Measurements from ENCODE around the gene KRTAP4-5.
"Not testable (repeated sequence)": the region's sequence is repeated elsewhere in the genome, so short reads cannot be mapped to it uniquely, and the experiment has no call there.

The KRTAP4-5 gene

DNA sequence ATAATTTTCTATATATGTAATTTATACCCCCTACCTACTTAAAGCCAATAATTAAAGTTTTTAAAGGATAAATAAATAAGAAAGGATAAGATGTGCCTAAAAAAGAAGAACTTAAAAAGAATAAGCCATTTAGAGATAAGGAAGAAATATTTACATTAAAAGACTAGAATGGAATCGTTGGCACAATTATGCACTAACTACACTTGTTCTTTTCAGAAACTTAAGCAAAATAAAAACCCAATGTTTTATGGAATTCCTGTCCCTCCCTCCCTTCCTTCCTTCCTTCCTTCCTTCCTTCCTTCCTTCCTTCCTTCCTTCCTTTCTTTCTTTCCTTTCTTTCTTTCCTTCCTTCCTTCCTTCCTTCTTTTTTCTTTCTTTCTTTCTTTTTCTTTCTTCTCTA, 4.8 kb downstream of the KRTAP4-5 start:
- H3K36me3 ChIP-seq (ENCODE audit: insufficient read depth): no peaks in the 10 kb centered on the region
- H3K27me3 ChIP-seq (ENCODE audit: insufficient read depth, low read depth): no peaks in the 10 kb centered on the region
- no peak overlapping the region for H3K4me3 ChIP-seq (IDR thresholded peaks at IDR 0.05; ENCODE audit: insufficient read depth, low read depth, low read length)
- no peaks in the 10 kb centered on the region for H3K4me1 ChIP-seq (ENCODE audit: low read depth, poor library complexity, severe bottlenecking)
- TF ChIP-seq, protein P1, sequence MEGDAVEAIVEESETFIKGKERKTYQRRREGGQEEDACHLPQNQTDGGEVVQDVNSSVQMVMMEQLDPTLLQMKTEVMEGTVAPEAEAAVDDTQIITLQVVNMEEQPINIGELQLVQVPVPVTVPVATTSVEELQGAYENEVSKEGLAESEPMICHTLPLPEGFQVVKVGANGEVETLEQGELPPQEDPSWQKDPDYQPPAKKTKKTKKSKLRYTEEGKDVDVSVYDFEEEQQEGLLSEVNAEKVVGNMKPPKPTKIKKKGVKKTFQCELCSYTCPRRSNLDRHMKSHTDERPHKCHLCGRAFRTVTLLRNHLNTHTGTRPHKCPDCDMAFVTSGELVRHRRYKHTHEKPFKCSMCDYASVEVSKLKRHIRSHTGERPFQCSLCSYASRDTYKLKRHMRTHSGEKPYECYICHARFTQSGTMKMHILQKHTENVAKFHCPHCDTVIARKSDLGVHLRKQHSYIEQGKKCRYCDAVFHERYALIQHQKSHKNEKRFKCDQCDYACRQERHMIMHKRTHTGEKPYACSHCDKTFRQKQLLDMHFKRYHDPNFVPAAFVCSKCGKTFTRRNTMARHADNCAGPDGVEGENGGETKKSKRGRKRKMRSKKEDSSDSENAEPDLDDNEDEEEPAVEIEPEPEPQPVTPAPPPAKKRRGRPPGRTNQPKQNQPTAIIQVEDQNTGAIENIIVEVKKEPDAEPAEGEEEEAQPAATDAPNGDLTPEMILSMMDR (conservative IDR thresholded peaks at IDR 0.05; ENCODE audit: low read depth, low read length): no peak
- H3K4me2 ChIP-seq: no peak overlapping the region
- no peak overlapping the region for H3K27ac ChIP-seq
- no peak overlapping the region for H2AFZ ChIP-seq (ENCODE audit: low read depth)
- no peaks in the 10 kb centered on the region for H3K79me2 ChIP-seq (ENCODE audit: insufficient read depth, low read depth)
- H4K20me1 ChIP-seq (ENCODE audit: insufficient read depth): no peaks in the 10 kb centered on the region
- H3K9ac ChIP-seq: no peak overlapping the region

DNA sequence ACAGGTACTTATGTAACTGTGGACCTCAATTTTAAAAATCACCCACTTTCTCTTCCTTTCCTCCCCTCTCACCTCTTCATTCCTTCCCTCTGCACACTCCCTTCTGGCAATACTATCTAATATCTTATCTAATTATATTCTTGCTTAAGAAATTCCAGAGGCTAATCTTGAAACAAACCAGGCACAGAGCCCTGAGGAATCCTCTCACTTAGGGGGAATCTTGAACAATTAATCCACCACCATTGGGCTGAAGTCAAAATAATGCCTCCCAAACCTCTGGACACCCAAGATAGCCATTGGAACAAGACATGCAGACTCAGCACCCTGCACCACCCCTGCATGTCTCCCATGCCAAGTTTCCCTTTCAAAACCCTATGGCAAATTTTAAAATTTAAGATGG, 8.3 kb downstream of the KRTAP4-5 start:
- H3K36me3 ChIP-seq (ENCODE audit: insufficient read depth): no peaks in the 10 kb centered on the region
- no peaks in the 10 kb centered on the region for H3K4me1 ChIP-seq (ENCODE audit: low read depth, poor library complexity, severe bottlenecking)
- H3K27ac ChIP-seq: no peak overlapping the region
- H3K4me2 ChIP-seq: no peak overlapping the region
- H3K27me3 ChIP-seq (ENCODE audit: insufficient read depth, low read depth): no peaks in the 10 kb centered on the region
- TF ChIP-seq, protein P1 (conservative IDR thresholded peaks at IDR 0.05; ENCODE audit: low read depth, low read length): no peak
- H2AFZ ChIP-seq (ENCODE audit: low read depth): no peak overlapping the region
- no peaks in the 10 kb centered on the region for H3K79me2 ChIP-seq (ENCODE audit: insufficient read depth, low read depth)
- no peaks in the 10 kb centered on the region for H4K20me1 ChIP-seq (ENCODE audit: insufficient read depth)
- no peak overlapping the region for H3K4me3 ChIP-seq (IDR thresholded peaks at IDR 0.05; ENCODE audit: insufficient read depth, low read depth, low read length)
- no peak overlapping the region for H3K9ac ChIP-seq

DNA sequence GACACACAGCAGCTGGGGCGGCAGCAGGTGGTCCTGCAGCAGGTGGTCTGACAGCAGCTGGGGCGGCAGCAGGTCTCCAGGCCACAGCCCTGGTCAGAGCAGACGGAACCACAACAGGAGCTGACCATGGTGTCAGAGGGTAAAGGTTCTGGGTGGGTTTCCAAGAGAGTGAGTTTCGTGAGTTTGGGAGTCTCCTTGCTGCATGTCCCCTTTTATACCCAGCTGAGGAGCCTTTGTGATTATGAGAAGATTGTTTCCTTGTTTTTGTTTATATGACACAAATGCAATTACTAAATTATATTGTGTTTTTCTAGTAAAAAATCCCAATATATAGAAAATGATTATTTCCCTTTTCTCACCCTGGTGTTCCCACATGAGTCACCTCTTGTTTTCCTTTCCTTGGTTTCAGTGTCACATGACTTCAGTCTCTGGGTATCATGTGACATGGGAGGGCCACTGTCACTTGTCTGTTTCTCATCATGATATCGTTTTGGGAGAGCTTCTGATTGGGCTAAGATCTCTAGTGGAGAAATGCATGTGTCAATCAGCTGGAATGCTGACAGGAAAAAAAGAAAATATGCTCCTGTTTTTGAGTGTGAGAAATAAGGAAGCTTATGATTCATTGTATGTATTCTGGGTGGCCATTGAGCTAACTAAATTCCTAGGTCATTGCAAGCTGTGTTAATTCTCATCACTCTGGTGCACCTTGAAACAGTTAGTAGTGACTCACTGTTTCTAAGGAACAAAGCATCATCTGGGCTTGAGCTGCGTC, 9.1 kb downstream of the KRTAP4-5 start, which contains the start of gene KRTAP4-6:
KRTAP4-6 (minus strand) TSS at position 185 of the 772 bp plus-strand sequence; CDS start at position 128, 57 bp downstream.
- no peaks in the 10 kb centered on the region for H3K36me3 ChIP-seq (ENCODE audit: insufficient read depth)
- no peaks in the 10 kb centered on the region for H3K27me3 ChIP-seq (ENCODE audit: insufficient read depth, low read depth)
- H3K4me2 ChIP-seq: no peak within 1 kb of the TSS
- no peaks in the 10 kb centered on the region for H3K4me1 ChIP-seq (ENCODE audit: low read depth, poor library complexity, severe bottlenecking)
- H4K20me1 ChIP-seq (ENCODE audit: insufficient read depth): no peaks in the 10 kb centered on the region
- no peak within 1 kb of the TSS for H3K4me3 ChIP-seq (IDR thresholded peaks at IDR 0.05; ENCODE audit: insufficient read depth, low read depth, low read length)
- H2AFZ ChIP-seq (ENCODE audit: low read depth): no peak within 1 kb of the TSS
- H3K27ac ChIP-seq: no peak within 1 kb of the TSS
- H3K79me2 ChIP-seq (ENCODE audit: insufficient read depth, low read depth): no peaks in the 10 kb centered on the region
- TF ChIP-seq, protein P1 (conservative IDR thresholded peaks at IDR 0.05; ENCODE audit: low read depth, low read length): no peak
- no peak within 1 kb of the TSS for H3K9ac ChIP-seq

DNA sequence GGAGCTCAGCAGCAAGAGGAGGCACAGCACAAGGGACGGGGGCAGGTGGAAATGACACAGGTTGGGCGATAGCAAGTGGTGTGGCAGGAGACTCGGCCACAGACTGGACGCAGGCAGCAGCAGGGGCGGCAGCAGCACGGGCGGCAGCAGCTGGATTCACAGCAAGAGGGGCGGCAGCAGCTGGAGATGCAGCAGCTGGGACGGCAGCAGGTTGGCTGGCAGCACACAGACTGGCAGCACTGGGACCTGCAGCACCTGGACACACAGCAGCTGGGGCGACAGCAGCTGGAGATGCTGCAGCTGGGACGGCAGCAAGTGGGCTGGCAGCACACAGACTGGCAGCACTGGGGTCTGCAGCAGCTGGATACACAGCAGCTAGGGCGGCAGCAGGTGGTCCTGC, 9.8 kb downstream of the KRTAP4-5 start:
- H3K27ac ChIP-seq: not testable (repeated sequence)

More for the DNA sequence above, 9.8 kb downstream of the KRTAP4-5 start:
- not testable (repeated sequence) for H3K4me1 ChIP-seq (ENCODE audit: low read depth, poor library complexity, severe bottlenecking); H3K79me2 ChIP-seq (ENCODE audit: insufficient read depth, low read depth); H4K20me1 ChIP-seq (ENCODE audit: insufficient read depth); H3K4me3 ChIP-seq (IDR thresholded peaks at IDR 0.05; ENCODE audit: insufficient read depth, low read depth, low read length); H2AFZ ChIP-seq (ENCODE audit: low read depth); H3K9ac ChIP-seq; H3K36me3 ChIP-seq (ENCODE audit: insufficient read depth); H3K4me2 ChIP-seq; H3K27me3 ChIP-seq (ENCODE audit: insufficient read depth, low read depth)

Measured in KMS-11 (cell line).